ENCODE measurements around the gene PDCD6IP.
"Not testable (repeated sequence)": the region's sequence is repeated elsewhere in the genome, so short reads cannot be mapped to it uniquely, and the experiment has no call there.

PDCD6IP gene

GRCh38 chr3:33795856-33796536, 2.4 kb upstream of the PDCD6IP start:
- DNase-seq = no peak

- DNase-seq = no peak
Measured at GRCh38 chr3:33798113-33798417, 365 bp upstream of the PDCD6IP start.

- no peak for DNase-seq
Measured at GRCh38 chr3:33799202-33799551, 747 bp downstream of the PDCD6IP start.

- no peak for DNase-seq
Measured at GRCh38 chr3:33803252-33803651, 4.8 kb downstream of the PDCD6IP start.

- DNase-seq = no peak
Measured at GRCh38 chr3:33803894-33804526, 5.6 kb downstream of the PDCD6IP start.

- no peak for DNase-seq
Measured at GRCh38 chr3:33807191-33807590, 8.8 kb downstream of the PDCD6IP start.

GRCh38 chr3:33808559-33808958, 10.1 kb downstream of the PDCD6IP start:
- DNase-seq = no peak

- no peak for DNase-seq
Measured at GRCh38 chr3:33810545-33810944, 12.1 kb downstream of the PDCD6IP start.

- no peak for DNase-seq
Measured at GRCh38 chr3:33821989-33822388, 23.6 kb downstream of the PDCD6IP start.

GRCh38 chr3:33823821-33824220, 25.4 kb downstream of the PDCD6IP start:
- no peak for DNase-seq

- DNase-seq = no peak
Measured at GRCh38 chr3:33825111-33825510, 26.7 kb downstream of the PDCD6IP start.

GRCh38 chr3:33826206-33826605, 27.8 kb downstream of the PDCD6IP start:
- DNase-seq = no peak

- no peak for DNase-seq
Measured at GRCh38 chr3:33826688-33827087, 28.3 kb downstream of the PDCD6IP start.

GRCh38 chr3:33829720-33830119, 31.3 kb downstream of the PDCD6IP start:
- no peak for DNase-seq

- DNase-seq = no peak
Measured at GRCh38 chr3:33831053-33831452, 32.6 kb downstream of the PDCD6IP start.

- DNase-seq = no peak
Measured at GRCh38 chr3:33833408-33834095, 35.1 kb downstream of the PDCD6IP start.

GRCh38 chr3:33834096-33834453, 35.6 kb downstream of the PDCD6IP start:
- DNase-seq = no peak

GRCh38 chr3:33837182-33837581, 38.8 kb downstream of the PDCD6IP start:
- DNase-seq = not testable (repeated sequence)

- DNase-seq = no peak
Measured at GRCh38 chr3:33839283-33839682, 40.9 kb downstream of the PDCD6IP start.

- DNase-seq = no peak
Measured at GRCh38 chr3:33840179-33840578, 41.7 kb downstream of the PDCD6IP start.

- no peak for DNase-seq
Measured at GRCh38 chr3:33848624-33849347, 50.4 kb downstream of the PDCD6IP start.

GRCh38 chr3:33850599-33850998, 52.2 kb downstream of the PDCD6IP start:
- not testable (repeated sequence) for DNase-seq

GRCh38 chr3:33855407-33855806, 57.0 kb downstream of the PDCD6IP start:
- DNase-seq = peak in 1 of 2 experiments; percentile 40
